HUES6 (cell line): Measurements from ENCODE around the gene PPDPF.
A peak's percentile ranks its signal among the peaks of the same experiment; 100 is the strongest.

ENCODE experiments used
- H3K27ac ChIP-seq: 2 replicates; pipeline ENCODE4 v1.7.0; 2013; ENCODE audit warnings: low read depth, mild to moderate bottlenecking, low read length, inconsistent platforms
- H3K27me3 ChIP-seq: 2 replicates; pipeline ENCODE4 v1.6.1; 2013; ENCODE audit warnings: low read length; ENCODE audit not compliant: control insufficient read depth, insufficient read depth
- H3K36me3 ChIP-seq: 2 replicates; pipeline ENCODE4 v1.6.1; 2013; ENCODE audit warnings: low read length; ENCODE audit not compliant: control insufficient read depth, insufficient read depth
- H3K4me1 ChIP-seq: 2 replicates; pipeline ENCODE4 v1.6.1; 2013; ENCODE audit warnings: low read length; ENCODE audit not compliant: control insufficient read depth, insufficient read depth
- H3K4me3 ChIP-seq: 2 replicates; pipeline ENCODE4 v1.5.1; 2013; ENCODE audit warnings: low read depth, low read length
- H3K9ac ChIP-seq: one replicate; pipeline ENCODE4 v1.6.1; 2013; ENCODE audit warnings: mild to moderate bottlenecking, low read length
- H3K9me3 ChIP-seq: 2 replicates; pipeline ENCODE4 v1.6.1; 2013; ENCODE audit warnings: low read depth, low read length; ENCODE audit not compliant: control insufficient read depth, insufficient read depth

The PPDPF gene

DNA sequence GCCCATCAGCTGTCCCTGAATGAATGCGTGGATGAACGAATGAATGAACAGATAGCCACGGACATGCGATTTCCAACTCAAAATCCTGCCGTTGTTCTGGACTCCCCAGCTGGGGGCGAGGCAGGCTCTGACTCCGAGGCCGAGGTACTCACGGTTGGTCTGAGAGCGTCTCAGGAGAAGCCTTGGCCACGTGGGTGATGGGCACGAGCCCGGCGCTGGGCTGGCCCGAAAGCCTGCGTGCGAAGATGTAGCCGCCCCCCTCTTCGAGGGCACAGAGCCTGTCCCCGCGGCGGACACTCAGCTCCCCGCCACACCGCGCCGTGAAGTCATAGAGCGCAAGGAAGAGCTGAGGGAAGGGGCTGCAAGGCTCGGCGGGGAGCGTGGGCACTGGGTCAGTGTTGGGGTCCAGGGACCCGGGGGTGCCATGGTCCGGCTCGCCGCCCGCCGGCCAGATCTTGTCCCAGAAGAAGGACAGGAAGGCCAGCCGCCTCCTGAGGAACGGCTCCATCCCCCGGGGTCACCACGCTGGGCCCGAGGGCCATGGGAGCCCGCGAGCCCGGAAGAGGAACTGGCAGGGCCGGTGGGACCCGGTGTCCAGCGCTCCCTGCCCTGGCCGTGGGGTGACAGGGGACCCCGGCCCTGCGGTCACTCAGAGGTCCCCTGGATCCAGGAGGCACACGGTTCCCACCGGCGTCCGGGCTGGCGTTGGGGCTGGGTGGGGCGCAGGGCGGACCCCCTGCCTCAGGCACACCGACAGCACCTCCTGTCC is 26.6 kb downstream of the PPDPF start:
- H3K4me1 ChIP-seq = peaks cover 27% of the 10 kb centered on the region

DNA sequence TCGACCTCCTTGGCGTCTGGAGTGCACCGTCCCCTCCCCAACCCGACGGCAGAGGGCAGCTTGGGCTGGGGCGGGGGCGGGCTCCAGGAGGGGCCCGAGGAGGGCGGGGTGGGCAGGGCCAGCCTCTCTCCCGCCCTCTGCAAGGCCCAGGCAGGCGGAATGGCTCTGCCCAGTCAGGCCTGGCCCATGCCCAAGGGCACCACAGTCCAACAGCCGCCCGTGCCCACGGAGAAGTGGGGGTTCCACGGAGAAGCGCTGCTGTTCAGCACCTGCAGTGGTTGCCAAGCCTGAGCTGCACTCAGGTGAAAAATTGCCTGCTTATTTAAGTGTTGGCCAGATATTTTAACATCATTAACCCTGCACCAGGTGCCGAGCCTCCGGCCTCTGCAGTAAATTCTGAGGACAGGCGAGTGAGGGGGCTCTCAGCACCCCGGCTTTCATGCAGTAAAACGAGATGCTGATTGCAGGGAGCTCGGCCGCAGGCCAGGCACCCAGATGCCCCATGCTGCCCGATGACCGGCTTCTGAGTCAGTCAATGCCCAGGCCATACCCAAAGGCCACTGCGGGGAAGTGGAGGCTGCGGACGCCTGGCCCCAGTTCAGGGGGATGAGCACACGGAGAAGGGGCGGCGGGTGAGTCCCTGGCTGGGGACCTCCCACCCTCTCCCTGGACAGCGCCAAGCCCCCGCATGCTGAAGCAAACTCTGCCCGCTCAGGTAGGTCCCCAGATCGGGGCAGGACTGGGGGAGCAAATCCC is 27.3 kb downstream of the PPDPF start, which contains the start of gene SRMS:
Gene SRMS, minus strand, starts transcription at position 25 of the 756 bp plus-strand sequence. CDS start 286 bp downstream, outside the sequence.
- Histone ChIP-seq H3K4me1 (peaks cover 34% of the 10 kb centered on the region), H3K27me3 (no peaks in the 10 kb centered on the region), H3K4me3 (no peak within 1 kb of the TSS), H3K27ac (no peak within 1 kb of the TSS), H3K9me3 (no peaks in the 10 kb centered on the region), H3K36me3 (no peaks in the 10 kb centered on the region), H3K9ac (no peak within 1 kb of the TSS)

More for the DNA sequence above, 26.6 kb downstream of the PPDPF start:
- H3K9ac ChIP-seq = no peak overlapping the region
- H3K27ac ChIP-seq = no peak overlapping the region
- H3K27me3 ChIP-seq = no peaks in the 10 kb centered on the region
- no peaks in the 10 kb centered on the region for H3K9me3 ChIP-seq
- H3K36me3 ChIP-seq = no peaks in the 10 kb centered on the region
- no peak overlapping the region for H3K4me3 ChIP-seq

DNA sequence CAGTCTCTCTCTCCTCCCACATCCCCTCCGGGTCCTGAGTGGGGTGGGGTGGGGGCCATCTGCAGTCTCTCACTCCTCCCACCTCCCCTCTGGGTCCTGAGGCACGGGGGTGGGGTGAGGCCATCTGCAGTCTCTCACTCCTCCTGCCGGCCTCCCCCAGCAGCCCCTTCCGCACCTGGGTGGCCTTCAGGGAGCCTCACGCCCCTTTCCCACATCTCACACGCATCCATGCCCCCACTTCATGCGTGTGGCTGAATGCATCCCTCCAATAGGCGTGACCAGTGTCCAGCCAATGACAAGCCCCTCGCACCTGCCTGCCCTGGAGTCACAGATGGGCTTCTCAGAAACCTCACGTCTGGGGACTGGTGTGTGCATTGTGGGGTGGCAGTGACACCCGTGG is 28.0 kb downstream of the PPDPF start:
- H3K9me3 ChIP-seq = no peaks in the 10 kb centered on the region
- peaks cover 36% of the 10 kb centered on the region for H3K4me1 ChIP-seq
- H3K27ac ChIP-seq = no peak overlapping the region
- H3K4me3 ChIP-seq = no peak overlapping the region
- no peaks in the 10 kb centered on the region for H3K36me3 ChIP-seq
- no peaks in the 10 kb centered on the region for H3K27me3 ChIP-seq
- H3K9ac ChIP-seq = no peak overlapping the region

DNA sequence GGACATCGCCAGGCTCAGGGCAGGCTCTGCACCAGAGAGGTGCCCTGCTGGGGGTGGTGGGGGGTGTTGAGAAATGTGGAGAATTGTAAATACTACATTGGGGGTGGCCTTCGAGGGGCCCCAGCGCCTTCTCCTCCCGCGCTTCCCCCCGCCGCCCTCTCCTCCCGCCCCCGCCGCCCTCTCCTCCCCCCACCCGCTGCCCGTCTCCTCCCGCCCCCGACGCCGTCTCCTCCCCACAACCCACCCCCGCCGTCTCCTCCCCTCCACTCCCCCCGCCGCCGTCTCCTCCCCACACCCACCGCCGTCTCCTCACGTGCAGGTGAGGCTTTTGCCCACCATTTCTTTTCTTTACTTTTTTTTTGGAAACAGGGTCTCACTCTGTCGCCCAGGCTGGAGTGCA is 28.5 kb downstream of the PPDPF start:
- no peak overlapping the region for H3K27ac ChIP-seq
- no peaks in the 10 kb centered on the region for H3K36me3 ChIP-seq
- no peak overlapping the region for H3K9ac ChIP-seq
- H3K4me3 ChIP-seq = no peak overlapping the region
- no peaks in the 10 kb centered on the region for H3K9me3 ChIP-seq
- peaks cover 36% of the 10 kb centered on the region for H3K4me1 ChIP-seq
- no peaks in the 10 kb centered on the region for H3K27me3 ChIP-seq

DNA sequence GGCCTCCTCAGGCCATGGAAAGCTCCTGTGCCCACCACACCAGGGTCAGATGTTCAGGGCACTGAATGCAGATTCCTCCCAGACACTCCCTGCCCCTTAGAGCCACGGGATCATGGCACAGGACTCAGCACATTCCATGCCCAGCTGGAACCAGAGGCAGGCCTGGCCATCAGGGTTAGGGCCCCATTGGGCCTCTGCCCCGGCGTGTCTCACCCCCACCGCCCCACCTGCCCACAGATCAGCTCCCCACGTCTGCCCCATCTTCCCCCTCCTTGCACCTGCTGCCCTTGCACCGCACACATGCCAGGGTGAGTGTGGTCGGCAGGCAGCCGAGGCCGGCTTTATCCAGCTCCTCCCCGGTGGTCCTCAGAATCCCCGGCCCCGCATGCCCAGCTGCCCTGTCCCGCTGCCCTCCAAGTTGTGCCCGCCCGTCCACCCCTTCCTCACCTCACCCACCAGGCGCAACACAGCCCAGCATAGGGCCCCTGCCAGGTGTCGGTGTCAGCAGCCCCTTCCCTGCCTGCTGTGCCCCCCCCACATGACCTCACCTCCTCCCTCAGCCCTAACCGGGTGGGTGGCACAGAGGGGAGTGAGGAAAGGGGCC is 29.2 kb downstream of the PPDPF start:
- Histone ChIP-seq H3K9me3 (no peaks in the 10 kb centered on the region), H3K9ac (no peak overlapping the region), H3K36me3 (no peaks in the 10 kb centered on the region), H3K27ac (no peak overlapping the region), H3K27me3 (no peaks in the 10 kb centered on the region), H3K4me1 (peaks cover 41% of the 10 kb centered on the region), H3K4me3 (no peak overlapping the region)

DNA sequence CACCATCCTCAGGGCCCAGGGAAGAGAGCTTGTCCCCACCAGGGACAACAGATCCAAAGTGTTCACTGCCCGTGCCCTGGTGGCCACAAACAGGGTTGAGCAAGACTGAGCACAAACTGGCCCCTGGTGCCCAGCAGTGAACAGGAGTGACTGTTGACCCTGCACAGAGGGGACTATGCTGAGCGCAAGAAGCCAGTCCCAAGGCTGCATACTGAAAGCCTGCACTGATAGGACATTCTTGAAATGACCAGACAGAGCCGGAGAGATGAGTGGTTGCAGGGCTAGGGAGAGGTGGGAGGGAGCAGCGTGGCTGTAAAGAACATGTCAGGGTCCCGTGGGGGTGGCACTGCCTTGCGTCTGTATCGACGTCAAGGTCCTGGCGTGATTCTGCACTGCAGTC is 30.5 kb downstream of the PPDPF start:
- H3K9me3 ChIP-seq = no peaks in the 10 kb centered on the region
- H3K36me3 ChIP-seq = no peaks in the 10 kb centered on the region
- H3K4me1 ChIP-seq = peaks cover 36% of the 10 kb centered on the region
- H3K27ac ChIP-seq = no peak overlapping the region
- H3K4me3 ChIP-seq = no peak overlapping the region
- no peaks in the 10 kb centered on the region for H3K27me3 ChIP-seq
- no peak overlapping the region for H3K9ac ChIP-seq

DNA sequence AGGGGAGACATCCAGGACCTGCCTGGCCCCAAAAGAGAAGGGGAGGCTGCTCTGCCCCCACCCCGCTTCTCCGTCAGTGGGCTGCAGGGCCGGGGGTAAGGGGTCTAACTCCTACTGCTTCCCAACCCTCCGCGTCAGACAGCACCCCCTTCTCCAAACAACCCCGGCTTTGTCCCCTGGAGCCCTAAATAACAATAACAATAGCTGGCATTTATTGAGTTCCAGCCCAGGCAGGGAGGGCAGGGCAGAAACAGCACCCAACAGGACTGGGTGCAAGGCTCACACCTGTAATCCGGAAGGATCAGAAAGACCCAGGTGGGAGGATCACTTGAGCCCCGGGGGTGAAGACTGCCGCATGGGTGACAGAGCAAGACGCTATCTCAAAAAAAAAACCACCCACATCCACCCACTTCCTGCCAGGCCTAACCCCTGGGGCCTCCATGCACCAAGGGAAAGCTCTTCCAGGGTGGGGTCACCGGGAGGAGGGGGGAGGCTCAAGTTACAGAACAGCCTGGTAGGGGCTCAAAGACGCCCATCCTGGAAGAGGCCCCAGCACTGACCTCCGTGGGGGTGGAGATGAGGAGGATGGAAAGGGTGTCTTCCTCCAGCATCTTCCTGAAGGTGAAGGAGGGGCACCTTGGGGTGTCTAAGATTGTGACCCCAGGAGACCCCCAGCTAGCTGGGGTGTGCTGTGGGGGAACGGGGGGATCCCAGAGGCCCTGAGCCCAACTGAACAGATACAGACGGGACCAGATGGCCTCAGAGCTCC is 32.1 kb downstream of the PPDPF start:
- Histone ChIP-seq H3K4me1 (peaks cover 42% of the 10 kb centered on the region), H3K4me3 (peak overlapping the region; percentile 46), H3K9ac (peak overlapping the region; percentile 18), H3K27ac (peak overlapping the region; percentile 76), H3K27me3 (no peaks in the 10 kb centered on the region), H3K36me3 (no peaks in the 10 kb centered on the region), H3K9me3 (no peaks in the 10 kb centered on the region)

DNA sequence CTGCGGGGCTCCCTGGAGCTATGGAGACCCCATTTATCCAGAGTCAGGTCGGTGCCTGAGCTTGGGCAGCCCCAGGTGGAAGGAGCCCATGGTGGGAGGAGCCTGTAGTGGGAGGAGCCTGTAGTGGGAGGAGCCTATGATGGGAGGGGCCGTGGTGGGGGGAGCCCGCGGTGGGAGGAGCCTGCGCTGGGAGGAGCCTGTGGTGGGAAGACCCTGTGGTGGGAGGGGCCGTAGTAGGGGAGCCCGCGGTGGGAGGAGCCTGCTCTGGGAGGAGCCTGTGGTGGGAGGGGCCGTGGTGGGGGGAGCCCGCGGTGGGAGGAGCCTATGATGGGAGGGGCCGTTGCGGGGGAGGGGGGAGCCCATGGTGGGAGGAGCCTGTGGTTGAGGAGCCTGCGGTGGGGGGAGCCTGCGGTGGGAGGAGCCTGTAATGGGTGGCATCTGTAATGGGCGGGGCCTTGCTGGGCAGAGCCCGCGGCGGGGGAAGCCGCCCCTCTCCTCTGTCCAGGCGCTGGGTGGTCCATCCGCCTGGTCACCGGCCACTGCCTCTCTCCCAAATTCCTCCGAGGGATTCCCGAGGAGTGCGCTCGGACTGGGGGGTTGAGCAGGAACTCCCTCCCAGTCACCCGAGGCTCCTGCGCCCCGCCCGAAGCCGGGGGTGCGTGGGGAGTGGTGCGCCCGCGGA is 32.8 kb downstream of the PPDPF start:
- Histone ChIP-seq H3K4me1 (peaks cover 35% of the 10 kb centered on the region), H3K27me3 (no peaks in the 10 kb centered on the region), H3K27ac (peak overlapping the region; percentile 76), H3K9ac (peak overlapping the region; percentile 18), H3K4me3 (peak overlapping the region; percentile 94), H3K36me3 (no peaks in the 10 kb centered on the region), H3K9me3 (no peaks in the 10 kb centered on the region)

DNA sequence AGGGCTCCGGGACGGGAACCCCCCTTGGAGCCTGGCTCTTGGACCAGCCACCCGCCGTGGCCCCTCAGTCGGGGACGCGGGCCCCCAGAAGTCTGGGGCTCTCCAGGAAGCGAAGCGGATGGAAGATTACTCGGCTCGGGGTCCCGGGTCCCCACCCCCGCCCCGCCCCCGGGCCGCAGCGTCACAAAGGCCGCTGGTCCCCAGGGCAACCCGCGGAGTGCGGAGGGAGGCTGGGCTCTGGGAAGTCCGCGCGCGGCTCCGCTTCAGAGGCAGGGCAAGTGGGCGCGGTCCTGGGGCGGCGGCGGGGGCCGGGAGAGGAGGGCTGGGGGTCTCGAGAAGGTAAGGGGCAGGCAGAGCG is 33.3 kb downstream of the PPDPF start, which contains the start of gene FNDC11:
Gene FNDC11, plus strand, starts transcription at position 227 of the 358 bp plus-strand sequence. CDS start 1,505 bp downstream, outside the sequence.
- Histone ChIP-seq H3K9me3 (no peaks in the 10 kb centered on the region), H3K4me3 (peak within 1 kb of the TSS; percentile 94), H3K4me1 (peaks cover 30% of the 10 kb centered on the region), H3K9ac (peak within 1 kb of the TSS; percentile 18), H3K27ac (peak within 1 kb of the TSS; percentile 76), H3K27me3 (no peaks in the 10 kb centered on the region), H3K36me3 (no peaks in the 10 kb centered on the region)
